GM21576 (cell line): ENCODE data around the gene RIC8B.
"Not testable (repeated sequence)": the region's sequence is repeated elsewhere in the genome, so short reads cannot be mapped to it uniquely, and the experiment has no call there.

Experiments used
- ATAC-seq: cut with Tn5 transposase; IDR thresholded peaks from one replicate; pipeline ENCODE4 v1.9.1; 2021; ENCODE audit warnings: mild to moderate bottlenecking, moderate library complexity; ENCODE audit not compliant: unreplicated experiment

RIC8B gene, protein sequence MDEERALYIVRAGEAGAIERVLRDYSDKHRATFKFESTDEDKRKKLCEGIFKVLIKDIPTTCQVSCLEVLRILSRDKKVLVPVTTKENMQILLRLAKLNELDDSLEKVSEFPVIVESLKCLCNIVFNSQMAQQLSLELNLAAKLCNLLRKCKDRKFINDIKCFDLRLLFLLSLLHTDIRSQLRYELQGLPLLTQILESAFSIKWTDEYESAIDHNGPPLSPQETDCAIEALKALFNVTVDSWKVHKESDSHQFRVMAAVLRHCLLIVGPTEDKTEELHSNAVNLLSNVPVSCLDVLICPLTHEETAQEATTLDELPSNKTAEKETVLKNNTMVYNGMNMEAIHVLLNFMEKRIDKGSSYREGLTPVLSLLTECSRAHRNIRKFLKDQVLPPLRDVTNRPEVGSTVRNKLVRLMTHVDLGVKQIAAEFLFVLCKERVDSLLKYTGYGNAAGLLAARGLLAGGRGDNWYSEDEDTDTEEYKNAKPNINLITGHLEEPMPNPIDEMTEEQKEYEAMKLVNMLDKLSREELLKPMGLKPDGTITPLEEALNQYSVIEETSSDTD

DNA sequence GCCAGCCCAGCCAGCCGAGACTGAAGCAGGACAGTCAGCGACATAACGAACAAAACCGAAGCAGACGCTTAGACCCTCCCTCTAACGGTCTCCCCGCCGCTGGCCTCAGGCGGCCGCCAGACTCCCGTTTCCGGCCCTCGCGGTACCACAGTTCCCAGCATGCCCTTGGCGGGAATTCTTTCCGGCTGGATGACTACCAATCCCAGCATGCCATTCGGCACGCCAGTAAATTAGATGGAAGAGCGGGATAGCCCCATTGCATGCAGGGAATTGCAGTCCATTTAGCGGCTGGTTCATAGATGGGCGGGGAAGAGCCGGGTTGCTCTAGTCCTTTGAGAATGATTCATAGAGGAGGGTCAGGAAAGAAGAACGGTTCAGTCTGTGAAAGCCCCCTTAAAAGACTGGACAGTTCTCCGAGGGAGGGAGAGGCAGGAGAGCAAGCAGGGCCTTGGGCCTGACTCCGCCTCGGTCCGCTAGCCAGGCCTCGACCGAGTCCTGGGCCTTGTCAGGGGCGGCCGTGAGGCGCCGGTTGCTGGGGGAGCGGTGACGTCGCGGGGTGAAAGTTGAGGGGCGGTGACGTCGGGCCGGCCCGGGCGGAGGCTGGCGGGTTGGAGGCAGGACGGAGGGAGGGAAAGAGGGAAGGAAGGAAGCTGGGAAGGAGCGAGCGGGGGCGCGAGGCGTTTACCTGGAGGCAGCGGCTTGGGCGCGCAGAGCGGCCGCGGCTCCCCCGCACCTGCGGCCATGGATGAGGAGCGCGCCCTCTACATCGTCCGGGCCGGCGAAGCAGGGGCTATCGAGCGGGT lies at the start of gene RIC8B:
Gene RIC8B (plus strand): TSS at position 678 of the 803 bp plus-strand sequence. CDS start 64 bp downstream, at position 742.
- peak; percentile 88 for ATAC-seq

DNA sequence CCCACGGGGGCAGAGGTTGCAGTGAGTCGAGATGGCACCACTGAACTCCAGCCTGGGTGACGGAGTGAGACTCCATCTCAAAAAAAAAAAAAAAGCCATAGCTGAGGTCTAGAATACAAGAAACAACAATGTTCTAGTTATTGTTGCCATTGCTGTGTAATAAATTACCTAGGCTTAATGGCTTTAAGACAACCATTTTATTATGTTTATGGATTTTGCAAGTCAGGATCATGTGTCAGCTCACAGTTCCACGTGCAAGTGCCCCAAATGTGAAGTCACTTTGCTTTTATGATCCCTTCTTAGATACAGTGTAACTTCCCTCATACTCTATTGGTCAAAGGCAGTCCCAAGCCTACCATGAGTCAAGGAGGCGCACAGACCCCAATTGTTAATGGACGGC lies 49.5 kb upstream of the RIC8B start:
- ATAC-seq = no peak

DNA sequence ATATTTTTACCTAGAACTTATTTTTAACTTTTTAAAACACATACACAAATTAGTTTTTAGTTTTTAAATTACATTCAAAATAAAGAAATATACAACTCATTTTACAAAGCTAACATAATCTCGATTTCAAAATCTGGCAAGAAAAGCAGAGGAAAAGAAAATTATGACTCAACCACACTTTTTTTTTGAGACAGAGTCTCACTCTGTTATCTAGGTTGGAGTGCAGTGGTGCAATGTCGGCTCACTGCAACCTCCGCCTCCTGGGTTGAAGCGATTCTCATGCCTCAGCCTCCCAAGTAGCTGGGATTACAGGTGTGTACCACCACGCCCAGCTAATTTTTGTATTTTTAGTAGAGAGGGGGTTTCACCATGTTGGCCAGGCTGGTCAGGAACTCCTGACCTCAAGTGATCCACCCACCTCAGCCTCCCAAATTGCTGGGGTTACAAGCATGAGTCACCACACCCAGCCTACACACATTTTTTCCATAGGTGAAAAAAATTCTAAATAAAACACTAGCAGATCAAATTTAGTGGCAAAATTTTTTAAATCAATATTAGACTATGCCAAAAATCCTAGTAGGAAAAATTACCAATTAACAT lies 47.8 kb upstream of the RIC8B start:
- ATAC-seq = not testable (repeated sequence)

DNA sequence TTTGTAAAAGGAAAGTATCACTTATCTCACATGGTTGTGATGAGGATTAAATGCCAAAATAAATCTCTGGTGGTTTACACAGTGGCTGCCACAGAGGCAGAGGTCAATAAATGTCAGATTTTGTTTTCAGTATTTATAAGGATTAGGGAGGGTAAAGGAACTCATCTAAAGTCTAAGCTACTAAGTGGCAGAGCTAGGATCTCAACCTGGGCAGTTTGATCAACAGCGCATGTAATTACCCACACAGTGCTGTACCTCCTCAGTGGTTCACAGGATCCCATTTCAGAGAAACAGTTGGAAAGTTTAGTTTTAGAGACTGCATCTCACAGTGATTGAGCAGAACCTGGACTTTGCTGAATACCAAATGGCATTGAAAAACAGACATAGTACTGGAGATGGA lies 44.9 kb upstream of the RIC8B start:
- ATAC-seq = no peak

DNA sequence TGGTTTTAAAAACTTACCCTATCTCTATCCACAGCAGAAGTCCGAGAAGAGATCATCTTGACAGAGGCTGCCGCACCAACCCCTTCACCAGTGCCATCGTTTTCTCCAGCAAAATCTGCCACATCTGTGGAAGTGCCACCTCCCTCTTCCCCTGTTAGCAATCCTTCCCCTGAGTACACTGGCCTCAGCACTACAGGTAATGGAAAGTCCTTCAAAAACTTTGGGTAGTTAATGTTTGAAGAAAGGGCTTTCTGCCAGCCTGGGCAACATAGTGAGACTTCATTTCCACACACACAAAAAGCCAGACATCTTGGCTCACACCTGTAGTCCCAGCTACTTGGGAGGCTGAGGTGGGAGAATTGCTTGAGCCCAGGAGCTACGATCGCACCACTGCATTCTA lies 41.6 kb upstream of the RIC8B start:
- no peak for ATAC-seq

DNA sequence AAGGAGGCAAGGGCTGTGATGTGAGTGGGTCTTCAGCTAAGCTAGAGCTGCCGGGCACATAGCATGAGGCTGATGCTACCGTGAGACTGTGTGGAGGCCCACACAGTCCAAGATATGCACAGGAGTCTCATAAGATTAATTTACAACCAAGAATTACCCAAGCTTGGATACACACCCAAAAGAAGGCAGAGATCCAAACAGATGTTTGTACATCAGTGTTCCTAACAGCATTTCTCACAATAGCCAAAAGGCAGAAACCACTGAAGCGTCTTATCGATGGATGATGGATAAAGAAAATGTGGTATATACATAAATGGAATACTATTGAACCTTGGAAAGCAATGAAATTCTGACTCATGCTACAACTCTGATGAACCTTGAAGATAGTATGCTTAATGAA lies 40.8 kb upstream of the RIC8B start:
- no peak for ATAC-seq

DNA sequence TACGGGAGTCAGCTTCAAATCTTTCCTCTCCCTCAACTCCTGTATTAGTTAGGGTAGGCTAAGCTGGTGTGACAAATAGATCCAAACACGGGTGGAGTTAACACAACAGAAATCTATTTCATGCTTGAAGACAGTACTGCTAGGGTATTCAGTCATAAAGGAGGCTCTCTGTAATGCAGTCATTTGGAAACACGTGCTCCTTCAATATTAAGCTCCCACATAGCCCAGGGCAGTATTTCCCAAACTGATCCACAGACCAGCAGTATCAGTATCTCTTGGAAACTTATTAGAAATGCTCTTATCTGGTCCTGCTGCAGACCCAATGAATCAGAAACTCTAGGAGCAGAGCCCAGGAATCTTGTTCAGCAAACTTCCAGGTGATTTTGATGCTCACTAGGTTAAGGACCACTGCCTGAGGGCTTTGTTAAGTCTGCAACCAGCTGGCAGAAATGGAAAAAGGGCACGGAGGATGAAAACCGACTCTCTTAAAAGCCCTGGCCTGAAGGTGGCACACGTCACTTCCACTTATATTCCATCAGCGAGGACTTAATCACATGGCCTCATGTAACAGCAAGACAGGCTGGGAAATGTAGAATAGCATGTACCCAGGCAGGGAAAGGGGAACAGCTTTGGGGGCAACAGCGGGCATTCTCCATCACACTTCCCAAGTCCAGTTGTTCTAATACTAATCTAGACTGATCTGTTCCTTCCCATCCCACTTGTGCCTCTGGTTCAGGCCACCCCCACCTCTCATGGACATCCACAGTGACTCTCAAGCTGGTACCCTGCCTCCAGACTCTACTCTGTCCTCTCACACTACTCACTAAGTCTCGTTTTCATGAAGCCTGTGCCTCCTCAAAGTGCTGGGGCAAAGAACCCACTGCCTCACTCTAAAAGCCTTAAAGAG lies 38.2 kb upstream of the RIC8B start:
- ATAC-seq = no peak

DNA sequence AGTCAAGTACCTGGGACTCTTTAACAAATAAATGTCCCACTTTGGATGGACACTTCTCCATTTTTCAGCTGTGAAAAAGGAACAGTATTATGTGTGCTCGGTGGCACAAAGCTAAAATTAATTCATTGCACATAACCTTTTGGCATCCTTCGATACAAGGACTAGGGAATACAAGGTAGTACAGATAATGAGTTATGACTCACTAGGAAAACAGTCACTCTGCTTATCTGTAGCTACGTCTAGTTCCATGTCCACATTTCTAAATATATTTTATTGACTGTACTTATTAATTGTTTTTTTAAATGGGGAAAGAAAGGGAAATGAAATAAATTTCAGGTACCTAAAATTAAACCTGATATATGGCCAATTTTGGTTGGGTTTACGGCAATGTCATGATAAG lies 35.2 kb upstream of the RIC8B start:
- no peak for ATAC-seq

DNA sequence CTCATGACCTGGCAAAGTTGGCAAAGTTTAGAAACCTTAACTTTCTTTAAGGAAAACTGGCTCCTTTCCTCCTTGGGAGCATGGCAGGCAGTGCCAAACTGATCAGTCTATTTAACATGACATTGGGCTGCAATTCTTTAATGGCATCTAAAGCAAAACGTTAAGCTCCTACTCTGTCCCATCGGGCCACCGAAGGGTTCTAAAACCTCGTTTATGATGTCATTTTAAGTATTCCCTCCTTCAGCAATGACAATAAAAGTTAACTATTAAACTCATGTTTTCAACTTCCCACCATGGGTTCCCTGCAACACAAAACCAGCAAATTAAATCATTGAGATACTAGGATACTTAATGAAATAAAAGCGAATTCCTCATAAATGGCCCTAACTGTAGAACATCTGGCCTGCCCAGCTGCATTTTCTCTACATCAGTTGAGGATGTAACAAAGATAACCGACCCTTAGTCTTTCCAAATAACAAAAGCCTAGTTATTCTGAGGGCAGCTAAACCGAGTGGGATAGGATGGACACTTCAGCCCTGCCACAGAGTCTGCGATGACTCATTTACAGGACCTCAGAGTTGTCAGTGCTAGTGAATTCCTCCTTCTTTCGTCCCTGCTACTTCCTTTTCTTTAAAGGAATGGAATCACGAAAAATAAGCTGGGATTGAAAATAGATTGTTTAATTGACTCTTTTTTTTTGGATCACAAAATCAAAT lies 34.5 kb upstream of the RIC8B start:
- ATAC-seq = no peak

DNA sequence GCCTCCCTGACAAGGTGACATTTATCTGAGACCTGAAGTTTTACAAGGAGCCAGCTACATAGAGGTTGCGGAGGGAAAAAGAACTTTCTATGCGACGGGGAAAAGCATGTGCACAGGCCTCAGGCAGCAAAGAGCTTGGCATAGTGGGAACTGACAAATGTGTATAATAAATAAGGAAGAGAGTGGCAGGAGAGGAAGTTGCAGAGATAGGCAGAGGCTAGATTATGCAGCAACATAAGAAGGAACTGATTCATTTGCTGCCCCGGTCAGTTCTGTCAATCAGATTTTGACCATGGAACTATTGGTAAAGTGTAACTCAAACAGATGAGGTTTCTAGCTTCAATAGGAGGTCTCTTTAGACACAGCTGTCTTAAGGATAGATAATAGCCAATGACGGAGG lies 33.7 kb upstream of the RIC8B start:
- no peak for ATAC-seq

DNA sequence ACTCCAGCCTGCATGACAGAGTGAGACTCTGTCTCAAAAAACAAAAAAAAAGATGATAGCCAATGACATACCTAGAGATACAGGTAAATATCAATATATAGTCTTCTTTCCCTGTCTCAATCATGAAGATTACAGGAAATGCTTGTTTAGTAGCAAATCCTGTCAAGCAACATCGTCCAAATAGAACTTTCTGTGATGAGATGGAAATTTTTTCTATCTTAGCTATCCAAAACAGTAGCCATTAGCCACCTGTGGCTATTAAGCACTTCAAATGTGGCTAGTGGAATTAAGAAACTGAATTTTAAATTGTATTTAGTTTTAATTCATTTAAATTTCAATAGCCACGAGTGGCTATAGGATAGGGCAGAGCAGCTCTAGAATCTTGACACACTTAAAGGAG lies 33.2 kb upstream of the RIC8B start:
- no peak for ATAC-seq

DNA sequence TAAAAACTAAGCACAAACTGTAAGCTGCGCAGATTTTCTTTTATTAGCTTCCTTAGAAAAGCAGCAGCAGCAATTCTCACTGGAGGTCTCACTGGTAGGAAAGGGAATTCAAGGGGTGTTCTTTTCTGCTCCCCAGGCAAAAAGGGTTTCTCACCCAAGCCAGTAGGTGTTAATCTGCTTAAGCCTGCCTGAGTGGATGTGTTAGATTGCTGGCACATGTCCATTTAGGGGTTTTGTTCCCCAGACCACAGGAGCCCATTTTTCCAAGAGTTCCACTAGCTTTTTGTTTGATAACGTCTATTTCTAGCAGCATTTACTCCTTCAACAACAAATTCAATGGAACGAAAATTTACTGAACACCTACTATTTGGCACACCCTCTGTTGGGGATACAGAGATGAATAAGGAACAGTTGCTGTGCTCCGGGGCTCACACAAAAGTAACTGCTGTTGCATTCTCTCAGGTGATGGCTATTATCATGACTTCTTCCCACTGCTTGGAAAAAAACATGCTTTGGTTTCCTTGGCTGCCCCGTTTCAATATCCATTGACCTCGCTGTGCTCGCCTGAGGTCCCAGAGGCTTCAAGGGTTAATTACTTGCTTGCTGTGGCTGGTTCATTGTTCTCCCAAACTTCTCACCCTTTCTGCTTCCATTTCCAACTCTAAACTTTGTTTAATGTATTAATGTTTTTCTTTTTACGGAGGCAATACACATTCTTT lies 31.1 kb upstream of the RIC8B start:
- ATAC-seq = no peak

DNA sequence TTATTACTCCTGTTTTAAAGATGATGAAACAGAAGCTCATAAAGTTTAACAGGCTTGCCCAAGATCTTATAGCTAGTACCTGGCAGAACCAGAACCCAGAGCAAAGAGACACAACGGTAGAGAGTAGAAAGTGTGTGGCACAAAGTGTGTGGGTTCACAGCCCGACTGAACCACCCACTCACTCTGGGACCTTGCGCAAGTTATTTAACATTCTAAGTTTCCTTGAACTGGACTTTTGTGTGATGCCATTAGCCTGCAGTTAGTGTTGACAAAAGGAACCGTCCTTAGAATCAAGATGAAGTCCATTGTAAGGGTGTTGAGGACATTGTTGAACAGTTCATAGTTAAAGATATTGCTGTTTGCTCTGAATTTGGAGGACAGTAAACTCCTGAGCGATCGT lies 29.9 kb upstream of the RIC8B start:
- no peak for ATAC-seq

DNA sequence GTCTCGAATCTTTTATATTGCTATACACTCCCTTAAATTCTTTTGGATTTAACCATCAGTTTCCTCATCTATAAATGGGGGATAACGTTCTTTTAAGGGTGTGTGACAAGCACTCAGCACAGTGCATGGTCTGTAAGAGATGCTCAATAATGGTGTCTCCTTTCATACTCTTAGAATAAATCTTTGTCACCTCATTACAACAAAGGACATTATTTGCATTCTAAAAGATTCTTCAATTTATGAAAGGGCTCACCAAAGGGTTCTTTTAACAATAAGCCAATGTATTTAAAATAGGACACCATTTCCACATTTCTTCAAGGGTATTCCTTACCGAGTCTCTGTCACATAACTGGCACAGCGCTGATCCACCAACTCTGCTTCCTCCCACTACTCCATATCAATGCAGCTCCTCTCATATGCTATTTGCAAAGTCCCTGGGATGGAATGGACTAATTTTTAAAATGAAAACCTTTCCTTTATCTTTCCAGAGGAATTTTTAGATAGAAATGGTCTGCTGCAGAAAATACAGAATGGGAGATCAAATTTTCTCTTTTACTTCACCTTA lies 29.2 kb upstream of the RIC8B start:
- no peak for ATAC-seq

DNA sequence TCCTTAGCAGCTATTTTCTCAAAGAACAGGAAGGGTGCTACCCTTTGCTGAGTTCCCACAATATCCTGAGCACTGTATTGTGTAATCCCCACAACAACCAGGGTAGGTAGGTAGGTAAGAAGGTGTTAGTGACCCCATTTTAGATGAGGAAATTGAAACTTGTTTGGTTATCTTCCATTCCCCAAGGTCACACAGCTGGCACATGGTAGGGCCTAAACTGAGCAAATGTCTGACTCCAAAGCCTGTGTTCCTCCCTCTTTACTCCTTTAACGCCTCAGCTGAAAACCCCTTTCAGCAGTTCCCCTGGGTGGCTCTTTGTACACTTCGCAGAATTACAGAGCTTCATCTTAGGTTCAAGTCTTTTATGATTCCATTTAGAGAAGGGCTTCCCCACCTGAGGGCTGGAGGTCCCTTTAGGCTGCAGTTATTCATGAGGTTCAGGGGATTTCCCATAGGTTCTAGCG lies 26.5 kb upstream of the RIC8B start:
- no peak for ATAC-seq

DNA sequence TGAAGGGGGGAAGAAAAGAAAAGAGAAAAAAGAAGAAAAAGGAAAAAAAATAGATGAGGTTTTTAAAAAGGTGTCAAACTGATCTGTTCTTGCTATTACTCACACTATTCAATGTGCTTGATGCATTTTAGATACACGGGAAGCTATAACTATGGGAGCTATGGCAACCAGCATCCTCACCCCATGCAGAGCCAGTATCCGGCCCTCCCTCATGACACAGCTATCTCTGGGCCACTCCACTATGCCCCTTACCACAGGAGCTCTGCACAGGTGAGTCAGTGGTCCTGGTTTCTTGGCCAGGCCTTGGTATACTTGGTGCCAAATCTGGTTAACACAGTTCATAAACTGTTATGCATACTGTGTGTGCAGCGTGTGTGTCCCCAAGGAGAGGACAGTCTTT lies 24.0 kb upstream of the RIC8B start:
- no peak for ATAC-seq

DNA sequence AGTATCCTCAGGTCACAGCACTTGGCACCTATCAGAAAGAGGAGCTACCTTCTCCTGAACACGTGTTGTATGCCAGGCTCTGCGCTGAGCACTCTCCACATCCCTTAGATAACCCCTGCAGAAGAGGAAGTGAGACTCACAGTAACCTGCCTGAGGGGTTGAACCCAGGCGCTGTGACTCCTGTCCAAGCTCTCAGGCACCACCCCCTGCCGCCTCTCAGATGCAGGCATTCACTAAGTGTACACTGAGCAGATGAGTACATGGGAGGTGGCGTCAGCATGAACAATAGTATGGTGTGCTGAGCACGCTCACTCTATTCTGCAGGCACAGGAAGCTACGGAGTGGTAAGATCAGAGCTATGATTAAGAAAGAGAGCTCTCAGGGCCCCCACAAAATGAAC lies 21.0 kb upstream of the RIC8B start:
- peak; percentile 98 for ATAC-seq

DNA sequence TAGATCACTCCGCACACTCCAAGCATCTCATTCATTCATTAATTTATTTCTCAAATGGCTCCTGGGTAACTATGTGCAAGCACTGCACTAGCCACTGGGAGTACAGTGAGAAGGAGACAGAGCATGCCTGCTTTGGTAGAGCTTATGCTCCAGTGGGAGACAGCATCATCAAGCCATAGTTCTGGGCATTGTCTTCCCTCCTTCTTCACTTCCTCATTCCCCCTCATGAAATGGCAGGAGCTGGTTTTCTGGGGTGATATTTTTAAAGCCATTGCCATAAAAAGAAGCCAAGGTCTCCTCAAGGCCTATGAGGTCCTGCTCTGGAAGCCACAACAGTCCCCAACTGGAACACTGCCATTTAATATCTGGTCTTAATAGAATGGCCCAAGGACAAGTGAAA lies 20.2 kb upstream of the RIC8B start:
- ATAC-seq = no peak
